ENCODE results near the gene CNN3.

GRCh38 chr1:94855307-94855700 lies 71.6 kb downstream of the CNN3 start:
- no peak for TF ChIP-seq CTCF (IDR thresholded peaks at IDR 0.05)
- TF ChIP-seq EP300 (IDR thresholded peaks at IDR 0.05) = no peak
- TF ChIP-seq POLR2AphosphoS5 (IDR thresholded peaks at IDR 0.05) = no peak
- no peak for TF ChIP-seq POLR2A (IDR thresholded peaks at IDR 0.05)
